ENCODE results near the gene SP3. TPM values are rescaled to one million over a fixed set of nuclear protein-coding genes. Genes with fewer than 3 reads are reported as not detected.

The SP3 gene
- total RNA-seq, 1 donor from 2014 or later = 79.9 TPM

DNA sequence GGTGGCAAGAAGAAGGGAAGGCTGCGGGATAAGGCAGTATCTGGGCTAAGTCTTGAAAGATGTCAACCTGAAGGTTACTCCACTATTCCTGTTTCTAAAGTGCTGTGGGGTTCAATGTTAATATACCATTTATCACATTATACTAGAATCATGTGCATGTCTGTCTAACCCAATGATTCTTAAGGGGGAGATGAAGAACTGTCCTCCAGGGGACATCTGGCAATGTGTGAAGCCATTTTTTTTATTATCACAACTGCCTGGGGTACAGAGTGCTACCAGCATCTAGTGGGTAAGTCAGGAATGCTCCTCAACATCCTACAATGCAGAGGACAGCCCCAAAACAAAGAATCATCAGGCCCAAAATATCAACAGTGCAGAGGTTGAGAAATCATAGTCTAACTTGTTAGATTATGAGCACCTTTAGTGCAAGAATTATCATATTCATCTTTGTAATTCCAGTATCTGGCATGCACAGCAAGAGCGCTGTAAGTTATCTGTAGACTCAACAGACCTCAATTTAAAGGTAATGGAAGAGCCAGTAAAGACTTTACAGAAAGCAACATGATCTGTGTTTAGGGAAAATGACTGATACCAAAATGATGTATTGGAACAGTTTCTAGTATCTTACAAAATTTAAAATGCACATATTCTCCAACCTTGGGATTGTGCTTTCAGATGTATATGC lies 26.3 kb downstream of the SP3 start:
- H3K36me3 Mint-ChIP-seq (ENCODE audit: unreplicated experiment) = no peaks in the 10 kb centered on the region

DNA sequence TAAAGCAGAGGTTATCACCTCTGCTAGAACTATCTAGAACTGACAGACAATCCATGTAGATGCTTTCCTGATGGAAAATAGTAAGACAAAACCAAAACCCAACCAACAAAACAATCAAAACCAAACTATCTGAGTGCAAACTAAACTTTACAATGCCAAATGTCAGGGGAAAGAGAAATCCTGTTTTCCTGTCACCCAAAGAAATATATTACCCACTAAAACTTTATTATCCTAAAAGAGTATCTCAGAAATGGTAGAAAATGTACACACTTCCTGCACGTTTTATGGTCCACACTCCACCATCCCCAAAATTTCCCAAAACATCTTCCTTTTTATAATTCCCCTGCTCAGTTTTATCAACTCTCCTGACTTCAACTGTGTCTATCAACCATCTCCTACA lies 29.9 kb downstream of the SP3 start:
- Mint-ChIP-seq H3K36me3 (ENCODE audit: unreplicated experiment) (no peaks in the 10 kb centered on the region), H3K4me1 (ENCODE audit: low read depth, unreplicated experiment) (peaks cover 4% of the 10 kb centered on the region), H3K9me3 (ENCODE audit: unreplicated experiment) (peaks cover 1% of the 10 kb centered on the region), H3K4me3 (ENCODE audit: unreplicated experiment) (no peak overlapping the region), H3K27ac (ENCODE audit: unreplicated experiment) (no peak overlapping the region), H3K27me3 (ENCODE audit: unreplicated experiment) (no peaks in the 10 kb centered on the region)
- TF ChIP-seq, protein P1, sequence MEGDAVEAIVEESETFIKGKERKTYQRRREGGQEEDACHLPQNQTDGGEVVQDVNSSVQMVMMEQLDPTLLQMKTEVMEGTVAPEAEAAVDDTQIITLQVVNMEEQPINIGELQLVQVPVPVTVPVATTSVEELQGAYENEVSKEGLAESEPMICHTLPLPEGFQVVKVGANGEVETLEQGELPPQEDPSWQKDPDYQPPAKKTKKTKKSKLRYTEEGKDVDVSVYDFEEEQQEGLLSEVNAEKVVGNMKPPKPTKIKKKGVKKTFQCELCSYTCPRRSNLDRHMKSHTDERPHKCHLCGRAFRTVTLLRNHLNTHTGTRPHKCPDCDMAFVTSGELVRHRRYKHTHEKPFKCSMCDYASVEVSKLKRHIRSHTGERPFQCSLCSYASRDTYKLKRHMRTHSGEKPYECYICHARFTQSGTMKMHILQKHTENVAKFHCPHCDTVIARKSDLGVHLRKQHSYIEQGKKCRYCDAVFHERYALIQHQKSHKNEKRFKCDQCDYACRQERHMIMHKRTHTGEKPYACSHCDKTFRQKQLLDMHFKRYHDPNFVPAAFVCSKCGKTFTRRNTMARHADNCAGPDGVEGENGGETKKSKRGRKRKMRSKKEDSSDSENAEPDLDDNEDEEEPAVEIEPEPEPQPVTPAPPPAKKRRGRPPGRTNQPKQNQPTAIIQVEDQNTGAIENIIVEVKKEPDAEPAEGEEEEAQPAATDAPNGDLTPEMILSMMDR (IDR thresholded peaks at IDR 0.05; ENCODE audit: partially characterized antibody, unreplicated experiment) = no peak
- DNase-seq = no peak

More for the DNA sequence above, 26.3 kb downstream of the SP3 start:
- Mint-ChIP-seq H3K9me3 (ENCODE audit: unreplicated experiment) (peaks cover 2% of the 10 kb centered on the region), H3K27ac (ENCODE audit: unreplicated experiment) (no peak overlapping the region), H3K4me3 (ENCODE audit: unreplicated experiment) (no peak overlapping the region), H3K27me3 (ENCODE audit: unreplicated experiment) (no peaks in the 10 kb centered on the region), H3K4me1 (ENCODE audit: low read depth, unreplicated experiment) (peaks cover 11% of the 10 kb centered on the region)
- TF ChIP-seq, protein P1 (IDR thresholded peaks at IDR 0.05; ENCODE audit: partially characterized antibody, unreplicated experiment) = no peak
- no peak for DNase-seq

DNA sequence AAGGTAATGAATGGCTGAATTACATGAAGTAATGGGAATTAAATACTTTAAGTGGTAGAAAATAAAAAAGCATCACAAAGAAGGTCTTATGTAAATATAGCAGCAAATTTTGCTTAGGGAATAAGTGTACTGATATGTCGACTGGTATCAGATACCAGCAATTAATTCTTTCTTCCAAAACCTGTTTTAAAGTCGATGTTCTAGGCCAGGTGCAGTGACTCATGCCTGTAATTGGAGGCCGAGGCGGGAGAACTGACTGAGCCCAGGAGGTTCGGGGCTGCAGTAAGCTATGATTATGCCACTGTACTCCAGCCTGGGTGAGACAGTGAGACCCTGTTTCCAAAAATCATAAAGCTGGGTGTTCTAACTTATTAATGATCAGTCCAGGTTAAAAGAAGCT lies 30.3 kb downstream of the SP3 start:
- no peak overlapping the region for H3K27ac Mint-ChIP-seq (ENCODE audit: unreplicated experiment)

DNA sequence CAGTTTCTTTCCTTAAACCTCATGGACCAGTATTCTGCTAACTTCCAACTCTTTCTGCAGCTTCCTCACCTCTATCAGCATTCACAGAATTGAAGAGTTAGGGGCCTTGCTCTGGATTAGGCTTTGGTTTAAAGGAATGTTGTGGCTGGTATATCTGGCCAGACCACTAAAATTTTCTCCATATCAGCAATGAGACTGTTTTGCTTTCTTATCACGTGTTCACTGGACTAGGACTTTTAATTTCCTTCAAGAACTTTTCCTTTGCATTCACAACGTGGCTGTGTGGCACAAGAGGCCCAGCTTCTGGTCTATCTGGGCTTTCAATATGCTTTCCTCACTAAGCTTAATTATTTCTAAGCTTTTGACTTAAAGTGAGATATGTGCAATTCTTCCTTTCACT lies 33.4 kb downstream of the SP3 start:
- Mint-ChIP-seq H3K9me3 (ENCODE audit: unreplicated experiment) (peaks cover 2% of the 10 kb centered on the region), H3K4me1 (ENCODE audit: low read depth, unreplicated experiment) (peaks cover 10% of the 10 kb centered on the region), H3K4me3 (ENCODE audit: unreplicated experiment) (no peak overlapping the region), H3K27ac (ENCODE audit: unreplicated experiment) (no peak overlapping the region), H3K36me3 (ENCODE audit: unreplicated experiment) (no peaks in the 10 kb centered on the region), H3K27me3 (ENCODE audit: unreplicated experiment) (no peaks in the 10 kb centered on the region)
- DNase-seq = no peak
- TF ChIP-seq, protein P1 (IDR thresholded peaks at IDR 0.05; ENCODE audit: partially characterized antibody, unreplicated experiment) = no peak

More for the DNA sequence above, 30.3 kb downstream of the SP3 start:
- DNase-seq = no peak
- Mint-ChIP-seq H3K4me1 (ENCODE audit: low read depth, unreplicated experiment) (peaks cover 6% of the 10 kb centered on the region), H3K4me3 (ENCODE audit: unreplicated experiment) (no peak overlapping the region), H3K27me3 (ENCODE audit: unreplicated experiment) (no peaks in the 10 kb centered on the region), H3K9me3 (ENCODE audit: unreplicated experiment) (no peaks in the 10 kb centered on the region), H3K36me3 (ENCODE audit: unreplicated experiment) (no peaks in the 10 kb centered on the region)
- TF ChIP-seq, protein P1 (IDR thresholded peaks at IDR 0.05; ENCODE audit: partially characterized antibody, unreplicated experiment) = no peak

DNA sequence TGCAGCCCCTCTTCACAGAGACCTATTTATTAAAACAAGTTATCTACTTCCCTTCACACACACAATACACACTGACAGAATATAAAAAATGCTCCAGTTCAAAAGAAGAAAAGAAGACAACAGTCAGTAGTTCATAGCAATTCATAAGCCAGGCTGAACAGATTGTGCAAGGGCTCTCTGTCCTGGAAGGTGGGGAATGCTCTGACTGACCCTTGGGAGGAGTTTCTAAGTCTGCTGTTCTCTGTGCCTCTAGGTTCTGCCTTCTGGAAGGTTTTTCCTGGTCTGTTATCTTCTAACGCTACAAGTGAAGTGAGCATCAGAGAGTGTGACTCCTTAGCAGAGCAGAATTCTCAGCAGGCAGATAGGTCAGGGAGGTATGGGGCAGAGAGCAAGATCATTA lies 35.7 kb downstream of the SP3 start:
- Mint-ChIP-seq H3K9me3 (ENCODE audit: unreplicated experiment) (peaks cover 3% of the 10 kb centered on the region), H3K4me3 (ENCODE audit: unreplicated experiment) (no peak overlapping the region), H3K27me3 (ENCODE audit: unreplicated experiment) (no peaks in the 10 kb centered on the region), H3K27ac (ENCODE audit: unreplicated experiment) (no peak overlapping the region), H3K4me1 (ENCODE audit: low read depth, unreplicated experiment) (peaks cover 10% of the 10 kb centered on the region), H3K36me3 (ENCODE audit: unreplicated experiment) (no peaks in the 10 kb centered on the region)
- TF ChIP-seq, protein P1 (IDR thresholded peaks at IDR 0.05; ENCODE audit: partially characterized antibody, unreplicated experiment) = no peak
- DNase-seq = no peak
